Upper lobe of left lung (tissue), 4 donors: Measurements from ENCODE around the gene ARHGAP31.

Experiments
- CTCF ChIP-seq, 6 experiments: fragments of 450-650 bp in 4 of 6; fragments of 200-600 bp in 2 of 6; sonication (generic) in 2 of 6; IDR thresholded peaks; one replicate each; pipeline ENCODE4 v1.5.1; 2016 to 2019; ENCODE audit warnings: antibody characterized with exemption in 6 of 6
- POLR2AphosphoS5 ChIP-seq, 2 donors: sonication (generic); formaldehyde crosslinking; IDR thresholded peaks; one replicate each; pipeline ENCODE4 v1.5.1; 2017; ENCODE audit warnings: antibody characterized with exemption in 2 of 2

GRCh38 chr3:119333773-119334509 is 39.8 kb downstream of the ARHGAP31 start:
- TF ChIP-seq CTCF (IDR thresholded peaks at IDR 0.05), result no peak
- no peak for TF ChIP-seq POLR2AphosphoS5 (IDR thresholded peaks at IDR 0.05)
